DMS114 treated with DMSO at 0.1 percent for 48 hours (cell line): ENCODE data around the gene OVOL2.
"Not testable (repeated sequence)": the region's sequence is repeated elsewhere in the genome, so short reads cannot be mapped to it uniquely, and the experiment has no call there.

ENCODE experiments used
- DNase-seq: peaks from one replicate; lab custom pipeline; 2025; ENCODE audit not compliant: unreplicated experiment; lab: John Stamatoyannopoulos, UW

Gene OVOL2

GRCh38 chr20:18057101-18057993, at the start of gene OVOL2:
Gene OVOL2, minus strand, starts transcription at chr20:18057916. Its CDS starts 282 bp downstream, at chr20:18057634.
- no peak for DNase-seq

- DNase-seq: no peak
Observed at GRCh38 chr20:18103497-18103896, 45.8 kb upstream of the OVOL2 start.

DNA sequence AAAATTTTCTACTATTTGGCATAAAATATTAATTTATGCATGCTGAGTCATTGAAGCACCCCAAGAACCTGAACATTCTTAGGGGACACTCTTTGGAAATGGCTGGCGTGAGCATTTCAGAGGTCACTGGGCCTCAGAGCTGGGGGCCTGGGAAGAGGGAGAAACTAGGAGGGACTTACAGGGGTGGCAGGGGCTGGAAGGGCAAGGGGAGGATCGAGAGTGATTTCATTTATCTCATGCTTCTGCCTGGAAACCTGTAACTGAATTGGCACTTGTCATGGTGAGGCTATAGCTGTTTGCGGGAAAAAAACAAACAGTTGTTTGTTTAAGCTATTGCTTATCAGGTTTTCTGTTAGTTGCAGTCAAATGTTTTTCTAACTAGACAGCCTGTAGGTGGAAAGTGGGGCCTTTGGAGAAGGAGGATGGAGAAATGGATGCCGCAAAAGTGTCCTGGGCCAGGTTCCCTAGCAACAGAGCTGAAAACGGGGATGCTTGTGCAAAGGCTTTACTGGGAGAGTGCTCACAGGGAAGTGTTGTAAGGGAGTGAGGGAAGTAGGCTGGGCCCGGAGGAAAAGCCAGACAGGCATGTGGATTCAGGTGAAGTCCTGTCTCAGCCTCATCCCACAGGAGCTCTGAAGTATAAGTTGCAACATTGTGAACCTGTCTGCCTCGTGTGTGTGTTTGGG, 43.6 kb upstream of the OVOL2 start:
- no peak for DNase-seq

DNA sequence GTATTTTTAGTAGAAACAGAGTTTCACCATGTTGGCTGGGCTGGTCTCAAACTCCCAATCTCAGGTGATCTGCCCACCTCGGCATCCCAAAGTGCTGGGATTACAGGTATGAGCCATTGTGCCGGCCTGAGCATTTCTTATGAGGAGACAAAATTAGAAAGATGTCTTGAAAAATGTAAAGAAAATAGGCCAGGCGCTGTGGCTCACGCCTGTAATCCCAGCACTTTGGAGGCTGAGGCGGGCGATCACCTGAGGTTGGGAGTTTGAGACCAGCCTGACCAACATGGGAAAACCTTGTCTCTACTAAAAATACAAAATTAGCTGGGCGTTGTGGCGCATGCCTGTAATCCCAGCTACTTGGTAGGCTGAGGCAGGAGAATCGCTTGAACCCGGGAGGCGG, 42.9 kb upstream of the OVOL2 start:
- DNase-seq: not testable (repeated sequence)

GRCh38 chr20:18094191-18094590, 36.5 kb upstream of the OVOL2 start:
- DNase-seq: no peak

GRCh38 chr20:18093388-18093787, 35.7 kb upstream of the OVOL2 start:
- no peak for DNase-seq

DNA sequence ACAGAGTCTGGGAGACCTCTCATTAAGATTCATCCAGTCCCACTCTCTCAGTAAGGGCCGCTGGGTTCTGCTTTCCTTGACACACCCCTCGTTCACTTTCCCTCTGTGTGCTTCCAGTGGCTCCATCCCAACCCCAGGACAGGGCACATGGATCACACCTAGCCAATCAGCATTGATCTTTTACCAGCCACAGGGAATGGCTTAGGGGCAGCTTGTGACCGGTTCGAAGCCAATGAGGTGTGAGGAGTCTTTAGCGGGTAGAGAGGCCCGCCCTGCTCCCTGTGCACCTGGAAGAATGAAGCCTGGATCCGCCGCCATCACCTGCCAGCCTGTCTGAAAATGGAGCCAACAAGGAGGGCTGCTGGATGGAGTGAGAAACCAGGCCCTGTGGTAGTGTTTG, 35.2 kb upstream of the OVOL2 start:
- no peak for DNase-seq

GRCh38 chr20:18091623-18092022, 33.9 kb upstream of the OVOL2 start:
- no peak for DNase-seq

DNA sequence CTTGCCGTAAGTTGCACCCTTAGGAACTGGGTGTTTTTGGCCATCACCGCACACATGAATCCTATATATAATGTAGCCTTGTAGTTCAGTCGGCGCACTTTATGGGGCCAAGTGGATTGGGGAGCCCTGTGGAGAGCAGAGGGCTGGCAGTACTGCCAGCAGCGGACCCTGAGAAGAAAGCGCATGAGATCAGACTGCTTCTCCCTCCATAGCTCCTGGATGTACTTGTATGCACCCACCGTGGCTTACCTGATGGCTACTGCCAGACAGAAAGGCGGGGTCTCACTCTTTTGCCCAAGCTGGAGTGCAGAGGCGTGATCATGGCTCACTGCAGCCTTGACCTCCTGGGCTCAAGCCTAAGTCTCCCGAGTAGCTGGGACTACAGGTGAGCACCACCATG, 32.8 kb upstream of the OVOL2 start:
- DNase-seq: no peak

GRCh38 chr20:18090044-18090443, 32.3 kb upstream of the OVOL2 start:
- DNase-seq: no peak

DNA sequence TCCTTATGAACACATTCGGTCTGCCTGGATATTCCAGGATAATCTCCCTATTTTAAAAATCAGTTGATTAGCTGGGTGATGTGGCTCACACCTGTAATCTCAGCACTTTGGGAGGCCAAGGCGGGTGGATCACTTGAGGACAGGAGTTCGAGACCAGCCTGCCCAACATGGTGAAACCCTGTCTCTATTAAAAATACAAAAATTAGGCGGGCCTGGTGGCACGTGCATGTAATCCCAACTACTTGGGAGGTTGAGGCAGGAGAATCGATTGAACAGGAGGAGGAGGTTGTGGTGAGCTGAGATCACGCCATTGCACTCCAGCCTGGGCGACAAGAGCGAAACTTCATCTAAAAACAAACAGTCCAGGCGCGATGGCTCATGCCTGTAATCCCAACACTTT, 31.1 kb upstream of the OVOL2 start:
- not testable (repeated sequence) for DNase-seq

DNA sequence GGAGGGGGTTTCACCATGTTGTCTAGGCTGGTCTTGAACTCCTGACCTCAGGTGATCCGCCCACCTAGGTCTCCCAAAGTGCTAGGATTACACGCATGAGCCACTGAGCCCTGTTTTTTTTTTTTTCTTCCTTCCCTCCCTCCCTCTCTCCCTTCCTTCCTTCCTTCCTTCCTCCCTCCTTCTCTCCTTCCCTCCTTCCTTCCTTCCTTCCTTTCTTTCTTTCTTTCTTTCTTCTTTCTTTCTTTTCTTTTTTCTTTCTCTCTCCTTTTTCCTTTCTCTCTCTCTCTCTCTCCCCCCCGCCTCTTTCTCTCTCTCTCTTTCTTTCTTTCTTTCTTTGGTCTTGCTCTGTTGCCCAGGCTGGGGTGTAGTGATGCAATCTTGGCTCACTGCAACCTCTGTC, 30.6 kb upstream of the OVOL2 start:
- not testable (repeated sequence) for DNase-seq

GRCh38 chr20:18087054-18087453, 29.3 kb upstream of the OVOL2 start:
- no peak for DNase-seq

DNA sequence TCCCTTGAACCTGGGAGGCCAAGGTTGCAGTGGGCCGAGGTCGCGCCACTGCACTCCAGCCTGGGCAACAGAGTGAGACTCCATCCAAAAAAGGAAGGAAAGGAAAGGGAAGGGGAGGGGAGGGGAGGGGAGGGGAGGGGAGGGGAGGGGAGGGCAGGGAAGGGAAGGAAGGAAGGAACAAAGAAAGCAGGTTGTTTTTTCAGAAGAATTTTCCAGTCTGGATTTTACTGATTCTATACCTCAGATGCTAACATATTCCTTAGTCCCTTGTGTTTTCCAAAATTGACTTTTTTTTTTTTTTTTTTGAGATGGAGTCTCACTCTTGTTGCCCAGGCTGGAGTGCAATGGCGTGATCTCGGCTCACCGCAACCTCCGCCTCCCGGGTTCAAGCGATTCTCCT, 23.1 kb upstream of the OVOL2 start:
- not testable (repeated sequence) for DNase-seq

DNA sequence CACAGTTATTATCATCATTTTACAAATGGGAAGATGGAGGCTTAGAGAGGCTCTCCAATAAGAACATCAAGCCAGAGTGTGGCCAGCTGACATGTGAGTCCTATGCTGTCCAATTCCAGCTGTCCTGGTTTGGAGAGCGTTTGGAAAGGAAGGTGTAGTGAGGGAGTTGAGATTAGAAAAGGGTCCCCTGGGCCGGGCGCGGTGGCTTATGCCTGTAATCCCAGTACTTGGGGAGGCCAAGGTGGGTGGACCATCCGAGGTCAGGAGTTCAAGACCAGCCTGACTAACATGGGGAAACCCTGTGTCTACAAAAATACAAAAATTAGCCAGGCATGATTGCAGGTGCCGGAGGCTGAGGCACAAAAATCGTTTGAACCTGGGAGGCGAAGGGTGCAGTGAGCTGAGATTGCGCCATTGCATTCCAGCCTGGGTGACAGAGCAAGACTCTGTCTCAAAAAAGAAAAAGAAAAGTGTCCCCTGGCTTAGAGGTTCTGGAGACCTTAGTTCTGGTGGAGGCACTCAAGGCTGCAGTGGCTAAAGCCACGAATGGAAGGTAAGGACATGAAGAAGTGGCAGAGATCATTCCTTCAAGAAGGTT, 22.1 kb upstream of the OVOL2 start:
- no peak for DNase-seq

DNA sequence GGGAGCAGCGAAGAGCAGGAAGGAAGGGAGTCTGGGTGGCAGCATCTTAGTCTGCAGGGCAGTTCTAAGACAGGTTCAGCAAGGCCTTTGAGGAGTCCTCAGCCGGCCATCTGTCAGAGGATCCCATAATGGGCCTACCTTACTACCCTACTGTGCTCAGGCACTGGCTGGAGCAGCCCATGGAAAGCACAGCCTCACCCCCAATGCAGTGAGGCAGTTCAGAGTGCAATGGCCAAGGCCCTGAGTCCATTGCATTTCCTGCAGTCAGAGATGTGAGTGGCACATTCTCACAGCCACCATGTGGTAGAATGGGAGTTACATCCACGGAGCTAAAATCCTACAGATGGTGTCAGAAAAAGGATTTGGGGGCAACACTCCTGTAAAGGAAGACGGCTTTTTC, 19.4 kb upstream of the OVOL2 start:
- DNase-seq: no peak

- no peak for DNase-seq
Observed at GRCh38 chr20:18072532-18072931, 14.8 kb upstream of the OVOL2 start.

DNA sequence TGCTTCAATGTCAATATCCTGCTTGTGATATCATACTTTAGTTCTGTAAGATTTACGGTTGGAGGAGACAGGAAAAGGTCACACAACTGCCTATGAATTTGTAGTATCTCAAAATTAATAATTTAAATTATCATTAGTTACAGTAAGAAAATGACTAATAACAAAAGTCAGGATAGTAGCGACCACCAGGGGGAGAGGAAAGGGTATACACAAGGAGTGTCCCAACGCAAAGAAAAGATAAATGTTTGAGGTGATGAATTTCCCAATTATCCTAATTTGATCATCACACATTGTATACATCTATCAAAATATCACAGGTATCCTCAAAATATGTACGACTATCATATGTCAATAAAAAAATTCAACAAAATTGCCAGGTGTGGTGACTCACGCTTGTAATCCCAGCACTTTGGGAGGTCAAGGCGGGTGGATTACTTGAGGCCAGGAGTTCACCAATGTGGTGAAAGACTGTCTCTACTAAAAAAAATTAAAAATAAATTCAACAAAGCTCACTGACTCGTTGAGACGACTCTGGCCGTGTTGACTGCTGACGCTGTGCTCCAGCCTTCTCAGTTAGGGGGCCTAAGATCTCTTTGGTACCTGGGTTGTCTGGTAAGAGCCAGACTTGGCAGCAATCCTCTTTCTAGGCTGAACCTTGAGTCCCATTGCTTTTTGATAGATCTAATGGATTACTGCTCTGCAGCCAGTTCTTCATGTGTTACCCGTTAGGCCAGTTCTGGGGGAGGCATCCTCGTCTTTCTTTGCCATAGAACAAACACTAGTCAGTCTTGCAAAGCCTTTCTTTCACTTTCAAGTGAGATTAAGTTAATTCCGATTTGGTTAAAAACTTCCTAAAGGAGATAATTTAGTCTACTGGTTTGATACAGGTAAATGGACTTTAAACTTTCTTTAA, 9.0 kb upstream of the OVOL2 start:
- DNase-seq: no peak

DNA sequence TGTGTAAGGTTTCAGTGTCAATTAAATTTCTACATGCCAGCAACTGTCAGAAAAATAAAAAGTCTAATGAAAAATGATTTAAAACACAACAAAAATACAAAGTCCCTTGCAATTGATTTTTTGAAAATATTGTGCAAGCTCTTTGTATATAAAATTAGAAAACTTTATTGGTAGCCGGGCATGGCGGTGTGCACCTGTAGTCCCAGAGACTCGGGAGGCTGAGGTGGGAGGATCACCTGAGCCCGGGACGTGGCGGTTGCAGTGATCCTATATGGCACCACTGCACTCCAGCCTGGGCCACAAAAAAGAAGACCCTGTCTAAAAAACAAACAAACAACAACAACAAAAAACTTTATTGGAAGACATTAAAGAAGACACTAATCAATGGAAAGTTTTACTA, 6.0 kb upstream of the OVOL2 start:
- no peak for DNase-seq

DNA sequence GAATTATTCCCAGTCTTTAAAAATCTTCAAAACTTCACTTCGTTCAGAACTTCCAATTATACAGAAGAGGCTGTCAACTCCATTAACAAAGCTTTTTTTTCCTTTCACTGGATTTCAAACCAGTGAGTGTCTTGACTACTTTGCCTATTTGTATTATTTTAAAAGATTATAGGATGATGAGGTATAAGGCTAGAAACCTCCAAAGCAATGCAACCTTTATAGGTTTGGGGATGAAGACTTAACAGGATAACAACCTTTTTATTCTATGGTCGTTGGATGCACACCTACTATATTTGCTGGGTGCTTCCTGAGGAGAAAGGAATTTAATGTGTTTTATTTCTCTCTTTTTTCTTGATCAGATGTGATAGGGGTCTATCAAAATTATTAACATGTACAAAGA, 1.9 kb upstream of the OVOL2 start:
- DNase-seq: no peak
